Endothelial cell of hepatic sinusoid (primary cell): ENCODE results near the gene TAS2R5.
"Not testable (repeated sequence)": the region's sequence is repeated elsewhere in the genome, so short reads cannot be mapped to it uniquely, and the experiment has no call there.

ENCODE experiments used
- in situ Hi-C: cut with HindIII; loops from 2 replicates; pipeline ENCODE4 v1.10.0; 2017; ENCODE audit warnings: low sequenced_read_pairs

TAS2R5 gene

GRCh38 chr7:141789917-141790316 lies at the start of gene TAS2R5:
TAS2R5 (plus strand) TSS chr7:141790217; CDS start chr7:141790362, 145 bp downstream.
- in situ Hi-C loops = no loop called here

GRCh38 chr7:141742229-141742628 lies 47.8 kb upstream of the TAS2R5 start:
- in situ Hi-C loops = no loop called here

GRCh38 chr7:141744131-141744530 lies 45.9 kb upstream of the TAS2R5 start:
- in situ Hi-C loops = no loop called here

GRCh38 chr7:141748396-141748795 lies 41.6 kb upstream of the TAS2R5 start:
- in situ Hi-C loops = no loop called here

GRCh38 chr7:141751904-141752303 lies 38.1 kb upstream of the TAS2R5 start:
- in situ Hi-C loops = not testable (repeated sequence)

GRCh38 chr7:141752634-141753033 lies 37.4 kb upstream of the TAS2R5 start:
- in situ Hi-C loops = no loop called here

- in situ Hi-C loops = no loop called here
These were observed 35.1 kb upstream of the TAS2R5 start for GRCh38 chr7:141754939-141755338.

- in situ Hi-C loops = no loop called here
These were observed 26.2 kb upstream of the TAS2R5 start, which contains the start of gene TAS2R3 for GRCh38 chr7:141763797-141764196. TAS2R3 (plus strand) TSS chr7:141764097; CDS start chr7:141764159, 62 bp downstream.

- in situ Hi-C loops = not testable (repeated sequence)
These were observed 19.9 kb upstream of the TAS2R5 start for GRCh38 chr7:141770083-141770583.

GRCh38 chr7:141776374-141776773 lies 13.6 kb upstream of the TAS2R5 start, which contains the start of gene TAS2R4:
TAS2R4 (plus strand) TSS chr7:141776674; CDS start chr7:141778489, 1,815 bp downstream.
- in situ Hi-C loops = no loop called here

GRCh38 chr7:141785706-141786552 lies 4.1 kb upstream of the TAS2R5 start:
- in situ Hi-C loops = no loop called here

GRCh38 chr7:141788296-141788695 lies 1.7 kb upstream of the TAS2R5 start:
- in situ Hi-C loops = no loop called here

GRCh38 chr7:141792526-141792925 lies 2.5 kb downstream of the TAS2R5 start:
- in situ Hi-C loops = no loop called here

GRCh38 chr7:141820067-141820466 lies 30.1 kb downstream of the TAS2R5 start:
- in situ Hi-C loops = no loop called here

GRCh38 chr7:141822432-141822831 lies 32.4 kb downstream of the TAS2R5 start:
- in situ Hi-C loops = not testable (repeated sequence)

- in situ Hi-C loops = no loop called here
These were observed 47.7 kb downstream of the TAS2R5 start for GRCh38 chr7:141837683-141838082.

- in situ Hi-C loops = no loop called here
These were observed 48.6 kb downstream of the TAS2R5 start for GRCh38 chr7:141838581-141838980.

- in situ Hi-C loops = no loop called here
These were observed 49.2 kb downstream of the TAS2R5 start for GRCh38 chr7:141839256-141839655.

- in situ Hi-C loops = no loop called here
These were observed 50.7 kb downstream of the TAS2R5 start for GRCh38 chr7:141840708-141841107.
